ENCODE results near the gene NDUFA9.

DNA sequence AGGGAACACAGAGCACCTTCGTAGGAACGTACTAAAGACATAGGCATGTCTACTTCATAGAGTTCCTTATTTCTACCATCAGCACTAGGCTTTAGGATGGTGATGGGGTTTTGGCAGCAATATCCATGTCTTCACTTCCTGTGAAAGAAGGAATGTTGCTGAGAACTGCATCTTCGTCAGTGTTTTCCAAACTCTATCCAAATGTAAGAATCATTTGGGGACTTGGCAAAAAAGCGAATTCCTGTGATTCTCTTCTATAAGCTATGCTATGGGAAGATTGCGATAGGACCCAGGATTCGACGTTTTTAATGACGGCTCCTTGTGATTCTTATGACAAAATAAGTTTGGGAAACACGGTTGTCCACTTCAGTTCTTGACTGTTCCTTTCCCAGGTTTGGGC, 39.8 kb upstream of the NDUFA9 start:
- TF ChIP-seq CTCF (IDR thresholded peaks at IDR 0.05 in 8 of 11, conservative IDR thresholded peaks at IDR 0.05 in 3 of 11) (no peak), POLR2A (IDR thresholded peaks at IDR 0.05) (no peak), POLR2AphosphoS5 (IDR thresholded peaks at IDR 0.05) (no peak)

All from spleen (tissue), 7 donors.